ENCODE data around the gene DPYSL4. TPM values are rescaled to one million over a fixed set of nuclear protein-coding genes. Genes with fewer than 3 reads are reported as not detected.
A peak's percentile ranks its signal among the peaks of the same experiment; 100 is the strongest.

Gene DPYSL4
- total and polyA plus RNA-seq, 2 of the 13 experiments (the other 11 are each of a cell fraction or from before 2014, with no cell fraction given), result 0.84 to 1.2 TPM

DNA sequence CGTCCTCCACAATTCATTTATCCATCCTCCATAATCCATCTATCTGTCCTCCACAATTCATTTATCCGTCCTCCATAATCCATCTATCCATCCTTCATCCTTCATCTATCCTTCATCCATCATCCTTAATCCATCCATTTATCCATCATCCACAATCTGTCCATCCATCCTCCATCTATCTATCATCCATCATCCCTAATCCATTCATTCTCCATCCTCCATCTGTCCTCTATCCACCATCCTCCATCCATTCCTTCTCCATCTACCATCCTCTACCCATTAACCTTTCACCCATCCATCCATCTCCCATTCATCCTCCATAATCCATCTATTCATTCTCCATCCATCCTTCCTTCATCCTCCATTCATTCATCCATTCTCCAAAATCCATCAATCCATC lies 36.0 kb upstream of the DPYSL4 start (continued):
- TF ChIP-seq, protein P1, sequence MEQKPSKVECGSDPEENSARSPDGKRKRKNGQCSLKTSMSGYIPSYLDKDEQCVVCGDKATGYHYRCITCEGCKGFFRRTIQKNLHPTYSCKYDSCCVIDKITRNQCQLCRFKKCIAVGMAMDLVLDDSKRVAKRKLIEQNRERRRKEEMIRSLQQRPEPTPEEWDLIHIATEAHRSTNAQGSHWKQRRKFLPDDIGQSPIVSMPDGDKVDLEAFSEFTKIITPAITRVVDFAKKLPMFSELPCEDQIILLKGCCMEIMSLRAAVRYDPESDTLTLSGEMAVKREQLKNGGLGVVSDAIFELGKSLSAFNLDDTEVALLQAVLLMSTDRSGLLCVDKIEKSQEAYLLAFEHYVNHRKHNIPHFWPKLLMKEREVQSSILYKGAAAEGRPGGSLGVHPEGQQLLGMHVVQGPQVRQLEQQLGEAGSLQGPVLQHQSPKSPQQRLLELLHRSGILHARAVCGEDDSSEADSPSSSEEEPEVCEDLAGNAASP (CRISPR knock-in tag; IDR thresholded peaks at IDR 0.05; ENCODE audit: borderline replicate concordance), result no peak
- TF ChIP-seq PHF20 (CRISPR knock-in tag; IDR thresholded peaks at IDR 0.05) (no peak), ZNF3 (CRISPR knock-in tag; IDR thresholded peaks at IDR 0.05) (no peak), PHB2 (IDR thresholded peaks at IDR 0.05; ENCODE audit: partially characterized antibody) (peak; percentile 8), ZFP82 (CRISPR knock-in tag; IDR thresholded peaks at IDR 0.05; ENCODE audit: borderline replicate concordance) (no peak)

DNA sequence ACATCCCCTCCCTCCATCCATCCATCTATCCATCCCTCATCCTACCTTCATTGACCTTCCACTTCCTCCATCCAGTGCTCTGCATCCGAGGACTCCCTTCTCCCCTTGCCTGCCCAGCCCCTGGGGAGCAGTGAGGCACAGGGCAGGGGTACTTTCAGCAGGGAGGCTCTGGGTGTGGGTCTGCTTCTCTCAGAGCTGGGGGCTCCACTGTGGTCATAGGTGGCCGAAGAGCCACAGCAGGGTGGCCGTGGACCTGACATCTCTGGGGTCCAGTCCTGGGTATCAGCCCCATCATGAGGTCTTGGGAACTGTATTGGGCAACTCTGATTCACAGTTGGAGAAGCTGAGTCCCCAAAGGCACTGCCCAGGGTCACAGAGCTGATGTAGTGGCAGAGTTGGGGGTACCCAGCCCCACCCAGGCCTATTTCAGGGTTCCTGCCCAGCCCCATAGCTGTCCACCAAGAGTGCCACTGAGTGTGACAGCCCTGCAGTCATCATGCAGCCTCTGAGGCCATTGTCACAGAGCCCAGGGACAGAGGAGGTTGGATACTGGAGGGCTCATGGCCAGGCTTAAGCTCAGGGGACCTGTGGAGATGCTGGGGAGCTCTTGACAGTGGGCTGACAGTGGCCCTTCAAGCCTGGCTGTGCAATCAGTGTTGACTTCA lies 35.3 kb upstream of the DPYSL4 start:
- no TSS peak for BruUV-seq (replicated peaks)
- Histone ChIP-seq H3K4me1 (ENCODE audit: insufficient read depth, low read length) (no peaks in the 10 kb centered on the region), H3K4me2 (ENCODE audit: low read depth, low read length) (no peak overlapping the region), H3K27me3 (ENCODE audit: control insufficient read depth in 1 of 2, insufficient read depth in 2 of 2, low read length in 2 of 2) (peaks cover 2 to 6% of the 10 kb centered on the region in 2 experiments; a peak in 3 of 5 replicates), H4K20me1 (ENCODE audit: insufficient read depth, low read length) (peaks cover 2% of the 10 kb centered on the region; the same call in 1 of the 2 replicates), H3K9me3 (ENCODE audit: low read length) (no peaks in the 10 kb centered on the region), H3K79me2 (ENCODE audit: insufficient read depth, low read length) (no peaks in the 10 kb centered on the region), H3K27ac (ENCODE audit: extremely low read length, insufficient read depth, low read length) (no peak overlapping the region), H3K9ac (ENCODE audit: insufficient read depth, low read depth, low read length) (no peak overlapping the region), H2AFZ (ENCODE audit: low read length) (no peak overlapping the region), H3K36me3 (replicated peaks in 1 of 2; ENCODE audit: control insufficient read depth in 1 of 2, insufficient read depth in 2 of 2, low read length in 2 of 2) (no peaks in the 10 kb centered on the region), H3K4me3 (replicated peaks in 1 of 3; ENCODE audit: insufficient read depth in 1 of 3, low read depth in 2 of 3, low read length in 3 of 3) (no peak overlapping the region)
- in situ Hi-C loops (cut with HindIII; ENCODE audit: extremely low pct_ligation_motif_present, low pct_unique_long_range_greater_than_20kb), result no loop called here
- DNase-seq (ENCODE audit: low spot score) (no peak), FAIRE-seq (no peak), ATAC-seq (no peak)
- POLR2A ChIA-PET, result no interaction called here
- intact Hi-C loops (cut with micrococcal nuclease; ENCODE audit: unreplicated experiment), result no loop called here
- WGBS (ENCODE audit: low lambda C conversion rate), result 0% methylated on average over 1 of the region's 3 CpGs
- CTCF ChIA-PET (ENCODE audit: low intra/inter-chr PET ratio, low total read pairs), result no interaction called here
- TF ChIP-seq, protein P2, sequence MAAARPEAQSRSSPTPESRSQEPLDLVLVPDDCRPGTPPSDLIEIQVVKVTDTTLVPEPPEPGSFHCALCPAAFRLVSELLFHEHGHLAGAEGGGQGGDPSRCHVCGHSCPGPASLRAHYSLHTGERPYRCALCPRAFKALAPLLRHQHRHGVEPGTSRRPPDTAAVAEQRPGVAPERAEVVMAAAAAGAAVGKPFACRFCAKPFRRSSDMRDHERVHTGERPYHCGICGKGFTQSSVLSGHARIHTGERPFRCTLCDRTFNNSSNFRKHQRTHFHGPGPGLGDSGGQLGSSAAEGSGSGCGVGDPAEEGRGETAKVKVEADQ (CRISPR knock-in tag; IDR thresholded peaks at IDR 0.05; ENCODE audit: borderline replicate concordance), result no peak
- TF ChIP-seq ZNF383 (CRISPR knock-in tag; IDR thresholded peaks at IDR 0.05; ENCODE audit: borderline replicate concordance), result no peak
- TF ChIP-seq BRD4 (CRISPR knock-in tag; IDR thresholded peaks at IDR 0.05), result no peak
- no peak for TF ChIP-seq ZSCAN30 (CRISPR knock-in tag; IDR thresholded peaks at IDR 0.05)
- no peak for TF ChIP-seq NR3C1 (CRISPR knock-in tag; IDR thresholded peaks at IDR 0.05)
- no peak for TF ChIP-seq PCBP2 (optimal IDR thresholded peaks at IDR 0.05; ENCODE audit: low read depth, low read length, poor library complexity, severe bottlenecking)
- TF ChIP-seq SMARCC2 (IDR thresholded peaks at IDR 0.05), result no peak
- TF ChIP-seq PLRG1 (conservative IDR thresholded peaks at IDR 0.05), result no peak
- TF ChIP-seq RFX5 (IDR thresholded peaks at IDR 0.05; ENCODE audit: low read depth, low read length), result no peak
- TF ChIP-seq, protein P3, sequence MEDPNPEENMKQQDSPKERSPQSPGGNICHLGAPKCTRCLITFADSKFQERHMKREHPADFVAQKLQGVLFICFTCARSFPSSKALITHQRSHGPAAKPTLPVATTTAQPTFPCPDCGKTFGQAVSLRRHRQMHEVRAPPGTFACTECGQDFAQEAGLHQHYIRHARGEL (CRISPR knock-in tag; IDR thresholded peaks at IDR 0.05), result no peak
- TF ChIP-seq, protein P4, sequence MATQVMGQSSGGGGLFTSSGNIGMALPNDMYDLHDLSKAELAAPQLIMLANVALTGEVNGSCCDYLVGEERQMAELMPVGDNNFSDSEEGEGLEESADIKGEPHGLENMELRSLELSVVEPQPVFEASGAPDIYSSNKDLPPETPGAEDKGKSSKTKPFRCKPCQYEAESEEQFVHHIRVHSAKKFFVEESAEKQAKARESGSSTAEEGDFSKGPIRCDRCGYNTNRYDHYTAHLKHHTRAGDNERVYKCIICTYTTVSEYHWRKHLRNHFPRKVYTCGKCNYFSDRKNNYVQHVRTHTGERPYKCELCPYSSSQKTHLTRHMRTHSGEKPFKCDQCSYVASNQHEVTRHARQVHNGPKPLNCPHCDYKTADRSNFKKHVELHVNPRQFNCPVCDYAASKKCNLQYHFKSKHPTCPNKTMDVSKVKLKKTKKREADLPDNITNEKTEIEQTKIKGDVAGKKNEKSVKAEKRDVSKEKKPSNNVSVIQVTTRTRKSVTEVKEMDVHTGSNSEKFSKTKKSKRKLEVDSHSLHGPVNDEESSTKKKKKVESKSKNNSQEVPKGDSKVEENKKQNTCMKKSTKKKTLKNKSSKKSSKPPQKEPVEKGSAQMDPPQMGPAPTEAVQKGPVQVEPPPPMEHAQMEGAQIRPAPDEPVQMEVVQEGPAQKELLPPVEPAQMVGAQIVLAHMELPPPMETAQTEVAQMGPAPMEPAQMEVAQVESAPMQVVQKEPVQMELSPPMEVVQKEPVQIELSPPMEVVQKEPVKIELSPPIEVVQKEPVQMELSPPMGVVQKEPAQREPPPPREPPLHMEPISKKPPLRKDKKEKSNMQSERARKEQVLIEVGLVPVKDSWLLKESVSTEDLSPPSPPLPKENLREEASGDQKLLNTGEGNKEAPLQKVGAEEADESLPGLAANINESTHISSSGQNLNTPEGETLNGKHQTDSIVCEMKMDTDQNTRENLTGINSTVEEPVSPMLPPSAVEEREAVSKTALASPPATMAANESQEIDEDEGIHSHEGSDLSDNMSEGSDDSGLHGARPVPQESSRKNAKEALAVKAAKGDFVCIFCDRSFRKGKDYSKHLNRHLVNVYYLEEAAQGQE (IDR thresholded peaks at IDR 0.05; ENCODE audit: borderline replicate concordance in 1 of 2, low read depth in 1 of 2, low read length in 2 of 2), result no peak
